ENCODE measurements around the gene SLC39A9.

The SLC39A9 gene

DNA sequence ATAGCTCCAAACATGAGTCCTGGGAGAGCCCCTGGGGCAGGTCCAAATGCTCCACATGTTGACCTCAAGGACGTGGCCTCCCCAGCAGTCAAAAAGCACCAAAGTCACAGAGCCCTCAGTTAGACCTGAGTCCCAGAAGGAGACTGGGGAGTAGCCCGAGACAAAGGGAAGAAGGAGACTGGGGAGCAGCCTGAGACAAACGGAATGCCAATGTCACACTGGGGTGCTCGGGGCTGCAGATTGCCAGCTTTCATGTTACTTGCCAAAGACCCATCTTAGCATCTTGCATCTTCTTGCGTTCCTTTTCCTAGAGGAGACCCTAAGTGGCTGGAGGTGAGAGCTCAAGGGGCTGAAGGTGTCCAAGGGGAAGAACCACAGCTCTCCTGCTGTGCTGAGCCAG is 100.9 kb downstream of the SLC39A9 start:
- H3K4me3 ChIP-seq (ENCODE audit: low read length), result no peak overlapping the region
- TF ChIP-seq, protein P1, sequence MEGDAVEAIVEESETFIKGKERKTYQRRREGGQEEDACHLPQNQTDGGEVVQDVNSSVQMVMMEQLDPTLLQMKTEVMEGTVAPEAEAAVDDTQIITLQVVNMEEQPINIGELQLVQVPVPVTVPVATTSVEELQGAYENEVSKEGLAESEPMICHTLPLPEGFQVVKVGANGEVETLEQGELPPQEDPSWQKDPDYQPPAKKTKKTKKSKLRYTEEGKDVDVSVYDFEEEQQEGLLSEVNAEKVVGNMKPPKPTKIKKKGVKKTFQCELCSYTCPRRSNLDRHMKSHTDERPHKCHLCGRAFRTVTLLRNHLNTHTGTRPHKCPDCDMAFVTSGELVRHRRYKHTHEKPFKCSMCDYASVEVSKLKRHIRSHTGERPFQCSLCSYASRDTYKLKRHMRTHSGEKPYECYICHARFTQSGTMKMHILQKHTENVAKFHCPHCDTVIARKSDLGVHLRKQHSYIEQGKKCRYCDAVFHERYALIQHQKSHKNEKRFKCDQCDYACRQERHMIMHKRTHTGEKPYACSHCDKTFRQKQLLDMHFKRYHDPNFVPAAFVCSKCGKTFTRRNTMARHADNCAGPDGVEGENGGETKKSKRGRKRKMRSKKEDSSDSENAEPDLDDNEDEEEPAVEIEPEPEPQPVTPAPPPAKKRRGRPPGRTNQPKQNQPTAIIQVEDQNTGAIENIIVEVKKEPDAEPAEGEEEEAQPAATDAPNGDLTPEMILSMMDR (IDR thresholded peaks at IDR 0.05; ENCODE audit: insufficient read depth, low read depth, low read length, missing control alignments), result no peak
- no peak for DNase-seq (ENCODE audit: low read depth)

DNA sequence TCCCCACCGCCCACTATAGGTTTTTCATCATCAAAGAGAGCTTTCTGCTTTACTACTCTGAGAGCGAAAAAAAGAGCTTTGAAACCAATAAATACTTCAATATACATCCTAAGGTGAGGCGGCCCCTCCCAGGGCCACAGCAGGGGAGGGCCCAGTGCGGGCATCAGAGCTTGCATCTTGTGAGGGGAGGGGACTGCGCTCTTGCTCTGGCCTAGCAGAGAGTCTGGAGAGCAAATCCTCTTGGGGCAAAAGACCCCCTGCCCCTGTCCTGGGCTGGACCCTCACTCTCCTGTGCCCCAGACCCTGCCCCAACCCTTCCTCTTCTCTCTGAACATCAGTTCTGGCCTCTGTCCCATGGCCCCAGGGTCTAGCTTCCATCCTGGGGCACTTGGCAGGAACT is 101.6 kb downstream of the SLC39A9 start:
- no peak for DNase-seq (ENCODE audit: low read depth)
- TF ChIP-seq, protein P1 (IDR thresholded peaks at IDR 0.05; ENCODE audit: insufficient read depth, low read depth, low read length, missing control alignments), result no peak
- no peak overlapping the region for H3K4me3 ChIP-seq (ENCODE audit: low read length)

DNA sequence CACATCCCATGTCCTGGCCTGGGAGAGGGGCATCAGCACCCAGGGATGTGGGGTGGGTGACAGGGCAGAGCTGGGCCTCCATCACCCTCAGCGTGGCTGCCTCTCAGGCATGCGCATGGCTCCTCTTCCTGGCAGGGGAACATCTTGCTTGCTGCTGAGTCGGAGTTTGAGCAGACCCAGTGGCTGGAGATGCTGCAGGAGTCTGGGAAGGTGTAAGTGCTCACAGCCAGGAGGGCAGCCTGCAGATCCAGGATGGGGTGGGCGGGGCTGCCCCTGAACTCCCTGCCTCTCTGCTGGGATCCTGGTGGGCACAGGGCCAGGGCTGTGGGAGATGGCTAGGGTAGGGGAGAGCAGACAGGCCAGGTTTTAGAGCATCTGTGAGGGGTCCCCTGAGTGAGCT is 102.2 kb downstream of the SLC39A9 start:
- TF ChIP-seq, protein P1 (IDR thresholded peaks at IDR 0.05; ENCODE audit: insufficient read depth, low read depth, low read length, missing control alignments), result no peak
- DNase-seq (ENCODE audit: low read depth), result no peak
- no peak overlapping the region for H3K4me3 ChIP-seq (ENCODE audit: low read length)

DNA sequence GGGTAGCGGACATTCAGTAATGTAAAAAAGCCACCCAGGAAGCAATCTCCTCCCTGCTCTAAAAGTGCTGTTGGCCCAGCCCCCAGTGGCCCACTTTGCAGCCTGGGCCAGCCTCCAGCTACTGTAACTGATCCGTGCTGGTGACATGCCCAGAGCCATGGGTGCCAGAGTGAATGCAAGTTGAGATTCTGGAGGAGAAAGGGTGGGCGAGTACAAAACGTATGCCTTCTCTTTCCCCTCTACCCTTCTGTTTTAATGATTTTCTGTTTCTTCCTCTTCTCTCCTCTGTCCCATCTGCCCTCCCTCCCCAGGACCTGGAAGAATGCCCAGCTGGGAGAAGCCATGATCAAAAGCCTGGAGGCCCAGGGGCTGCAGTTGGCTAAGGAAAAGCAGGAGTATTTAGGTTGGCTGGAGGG is 102.9 kb downstream of the SLC39A9 start:
- DNase-seq (ENCODE audit: low read depth), result no peak
- TF ChIP-seq, protein P1 (IDR thresholded peaks at IDR 0.05; ENCODE audit: insufficient read depth, low read depth, low read length, missing control alignments), result no peak
- no peak overlapping the region for H3K4me3 ChIP-seq (ENCODE audit: low read length)

DNA sequence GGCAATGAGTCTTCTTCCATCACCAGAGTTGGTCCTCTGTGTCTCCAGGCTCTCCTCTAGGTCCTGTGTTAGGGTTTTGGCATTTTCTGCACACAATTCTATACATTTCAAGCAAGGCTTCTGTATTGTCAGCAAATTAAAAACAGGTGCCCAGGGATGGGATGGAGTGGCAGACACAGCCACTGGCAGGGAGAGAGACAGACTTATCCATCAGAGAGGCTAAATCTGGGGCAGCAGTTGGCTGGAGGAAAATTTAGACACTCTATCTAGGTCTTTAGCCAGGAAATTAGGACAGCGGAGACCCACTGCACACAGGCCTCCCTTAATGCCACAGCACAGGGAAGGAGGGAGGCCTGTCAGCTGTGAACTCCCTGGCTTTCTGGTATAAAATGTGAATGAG is 106.3 kb downstream of the SLC39A9 start:
- TF ChIP-seq, protein P1 (IDR thresholded peaks at IDR 0.05; ENCODE audit: insufficient read depth, low read depth, low read length, missing control alignments), result no peak
- no peak overlapping the region for H3K4me3 ChIP-seq (ENCODE audit: low read length)
- DNase-seq (ENCODE audit: low read depth), result no peak

DNA sequence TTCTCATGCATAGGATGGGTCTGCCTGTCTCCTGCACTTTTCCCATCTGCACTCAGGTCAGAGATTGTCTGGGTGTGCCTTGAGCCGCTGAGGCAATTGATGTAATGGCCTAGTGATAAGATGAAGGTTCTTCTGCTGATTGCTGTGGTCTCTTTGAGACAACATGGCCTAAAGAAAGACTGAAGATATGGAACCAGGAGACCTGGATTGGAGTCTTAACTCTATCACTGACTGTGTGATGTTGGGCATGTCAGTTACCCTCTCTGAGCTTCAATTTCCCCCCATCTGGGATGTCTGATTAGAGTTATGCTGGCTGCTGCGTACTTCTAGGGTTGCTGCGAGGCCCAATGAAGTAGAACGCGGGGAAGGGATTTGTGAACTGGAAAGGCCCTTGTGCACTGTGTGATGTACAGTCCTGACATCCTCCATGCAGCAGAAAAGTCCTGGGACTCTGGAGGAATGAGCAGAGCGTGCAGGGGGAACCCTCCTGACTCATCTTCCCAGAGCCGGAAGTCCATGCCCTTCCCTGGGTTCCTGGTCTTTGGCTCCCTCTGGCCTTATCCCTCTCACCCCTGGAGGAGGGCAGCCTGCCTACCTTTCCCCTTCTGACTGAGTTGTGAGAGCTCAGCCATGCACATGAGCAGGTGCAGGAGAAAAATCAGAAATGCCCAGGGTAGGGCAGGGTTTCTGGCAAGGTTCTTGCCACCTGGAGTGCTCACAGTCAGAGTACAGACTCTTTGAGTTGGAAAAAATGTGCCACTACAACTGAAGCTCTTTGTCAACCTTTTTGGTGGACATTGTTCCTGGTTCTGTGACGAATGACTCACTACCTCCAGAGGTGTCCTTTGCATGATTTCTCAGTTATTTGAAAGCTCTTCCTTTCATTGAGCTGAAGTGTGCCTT is 107.1 kb downstream of the SLC39A9 start:
- no peak overlapping the region for H3K4me3 ChIP-seq (ENCODE audit: low read length)
- no peak for DNase-seq (ENCODE audit: low read depth)
- TF ChIP-seq, protein P1 (IDR thresholded peaks at IDR 0.05; ENCODE audit: insufficient read depth, low read depth, low read length, missing control alignments), result no peak

DNA sequence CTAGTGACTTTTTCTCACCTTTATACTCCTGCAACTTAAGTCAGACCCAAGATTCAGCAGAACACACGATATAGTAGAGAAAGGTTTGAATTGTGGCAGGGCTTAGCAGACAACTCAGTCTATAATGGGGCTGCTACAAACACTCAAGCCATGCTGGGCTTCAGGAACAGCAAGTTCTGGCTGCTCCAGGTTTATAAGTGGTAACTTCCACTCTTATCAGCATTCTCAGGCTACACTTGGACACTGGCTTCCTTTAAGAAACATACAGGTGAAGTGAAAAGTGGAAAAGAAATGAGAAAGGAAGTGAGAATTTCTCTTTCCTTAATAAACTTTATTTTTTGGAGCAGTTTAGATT is 107.7 kb downstream of the SLC39A9 start:
- no peak overlapping the region for H3K4me3 ChIP-seq (ENCODE audit: low read length)
- DNase-seq (ENCODE audit: low read depth), result no peak
- TF ChIP-seq, protein P1 (IDR thresholded peaks at IDR 0.05; ENCODE audit: insufficient read depth, low read depth, low read length, missing control alignments), result no peak
